Measurements from ENCODE around the gene FGB.
"Not testable (repeated sequence)": the region's sequence is repeated elsewhere in the genome, so short reads cannot be mapped to it uniquely, and the experiment has no call there.

The FGB gene

DNA sequence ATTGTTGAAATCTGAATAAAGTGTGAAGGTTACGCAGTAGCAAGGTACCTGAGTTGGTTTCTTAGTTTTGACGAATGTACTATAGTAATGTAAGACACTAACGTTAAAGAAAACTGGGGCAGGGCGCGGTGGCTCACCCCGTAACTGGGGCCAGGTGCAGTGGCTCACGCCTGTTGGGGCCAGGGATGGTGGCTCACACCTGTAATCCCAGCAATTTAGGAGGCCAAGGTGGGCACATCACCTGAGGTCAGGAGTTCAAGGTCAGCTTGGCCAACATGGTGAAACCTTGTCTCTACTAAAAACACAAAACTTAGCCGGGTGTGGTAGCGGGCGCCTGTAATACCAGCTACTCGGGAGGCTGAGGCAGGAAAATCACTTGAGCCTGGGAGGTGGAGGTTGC lies 34.5 kb downstream of the FGB start:
- not testable (repeated sequence) for DNase-seq (ENCODE audit: low spot score)

DNA sequence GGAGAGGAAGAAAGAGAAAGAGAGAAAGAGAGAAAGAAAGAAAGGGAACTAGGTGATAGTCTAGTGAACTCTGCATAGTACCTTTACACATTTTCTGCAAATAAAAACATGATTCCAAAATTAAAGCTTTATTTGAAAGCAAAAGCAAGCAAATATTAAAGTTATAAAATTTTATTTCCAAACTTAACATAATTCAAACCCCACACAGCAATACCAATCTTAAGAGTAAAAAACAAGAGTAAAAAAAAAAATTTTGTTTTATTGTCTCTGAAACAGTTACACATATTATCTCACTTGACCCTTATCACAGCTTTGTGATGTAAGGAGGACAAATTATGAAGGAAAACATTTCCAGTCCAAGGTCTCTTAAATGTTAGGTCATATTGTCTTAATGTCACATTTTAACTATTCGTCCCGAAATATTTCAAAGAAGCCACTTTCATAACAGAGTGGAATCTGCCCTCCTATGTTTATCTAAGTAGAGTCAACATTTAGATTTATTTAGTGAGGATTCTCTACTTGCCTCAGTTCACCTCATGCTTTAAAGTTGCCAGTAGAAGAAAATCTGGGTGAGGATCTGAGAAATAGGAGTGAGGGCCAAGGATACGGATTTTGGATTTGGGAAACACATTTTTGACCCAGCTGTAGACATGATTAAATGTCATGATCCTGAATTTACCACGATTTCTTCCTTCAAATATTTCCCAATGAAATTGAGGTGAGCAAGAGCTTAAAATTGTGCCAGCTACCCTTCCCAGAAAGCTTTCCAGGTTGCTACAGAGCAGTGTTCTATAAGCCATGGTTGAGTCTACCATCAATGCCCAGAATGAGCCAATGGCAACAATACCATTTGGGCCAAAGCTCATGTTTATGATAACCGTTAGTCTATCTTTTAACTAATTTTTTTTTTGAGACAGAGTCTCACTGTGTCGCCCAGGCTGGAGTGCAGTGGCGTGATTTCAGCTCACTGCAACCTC lies 35.3 kb downstream of the FGB start:
- DNase-seq (ENCODE audit: low spot score), result no peak

GRCh38 chr4:154602404-154603020 lies 39.7 kb downstream of the FGB start:
- no peak for DNase-seq (ENCODE audit: low spot score)

DNA sequence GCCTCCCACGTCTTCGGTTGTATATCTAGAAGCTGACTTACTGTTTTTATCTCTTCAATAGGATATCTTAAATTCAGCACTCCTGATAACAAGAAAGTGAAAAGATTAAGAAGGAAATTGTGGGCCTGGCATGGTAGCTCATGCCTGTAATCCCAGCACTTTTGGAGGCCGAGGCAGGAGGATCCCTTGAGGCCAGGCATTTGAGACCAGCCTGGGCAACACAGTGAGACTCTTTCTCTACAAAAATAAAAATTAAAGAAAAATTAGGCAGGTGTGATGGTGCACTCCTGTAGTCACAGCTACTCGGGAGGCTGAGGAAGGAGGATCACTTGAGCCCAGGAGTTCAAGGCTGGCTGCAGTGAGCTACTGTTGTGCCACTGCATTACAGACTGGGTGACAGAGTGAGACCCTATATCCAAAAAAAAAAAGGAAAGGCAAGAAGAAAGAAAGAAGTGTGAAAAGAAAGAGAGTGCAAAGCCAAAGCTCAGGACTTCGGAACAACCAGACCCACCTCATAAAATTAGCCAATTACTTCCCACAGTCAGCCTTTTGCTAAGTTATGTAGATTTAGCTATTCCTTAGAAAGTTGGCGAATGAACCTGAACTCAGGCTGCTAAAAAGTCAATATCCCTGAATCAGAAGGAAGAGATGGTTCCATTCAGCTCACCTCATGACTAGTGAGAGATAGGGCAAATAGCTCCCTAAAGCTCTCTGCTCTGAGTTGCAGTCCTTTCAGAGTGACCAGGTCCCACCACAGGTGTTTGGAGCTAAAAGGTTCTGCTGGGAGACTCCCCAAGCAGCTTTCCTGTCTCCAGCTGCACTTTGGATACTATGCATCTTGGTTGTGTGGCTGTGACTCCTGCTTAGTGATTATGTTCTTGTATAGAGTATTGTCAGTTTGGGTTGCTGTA lies 40.5 kb downstream of the FGB start:
- no peak for DNase-seq (ENCODE audit: low spot score)

DNA sequence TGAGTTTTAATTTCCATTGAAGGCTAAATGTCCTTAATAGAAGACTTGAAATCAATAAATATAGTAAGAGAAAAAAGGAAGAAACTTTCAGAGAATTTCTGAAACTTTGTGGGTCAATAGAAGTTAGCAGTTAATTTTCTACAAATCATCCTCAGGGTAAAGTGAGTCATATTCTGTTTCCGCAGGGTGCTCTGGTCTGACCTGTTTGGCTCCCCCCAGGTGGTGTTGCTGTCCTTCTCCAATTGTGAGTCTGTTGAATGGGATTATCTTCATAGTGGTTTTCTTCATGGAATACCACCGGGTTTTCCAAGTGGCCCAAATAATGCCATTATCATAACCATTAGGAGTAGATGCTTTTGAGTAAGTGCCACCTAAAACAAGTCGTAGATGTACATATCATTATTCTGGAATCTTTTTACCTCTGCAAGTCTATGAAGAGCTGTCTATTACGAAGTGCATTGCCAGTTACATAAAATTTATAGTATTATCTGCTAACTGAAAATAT lies 41.9 kb downstream of the FGB start:
- no peak for DNase-seq (ENCODE audit: low spot score)

GRCh38 chr4:154606728-154607723 lies 44.2 kb downstream of the FGB start:
- no peak for DNase-seq (ENCODE audit: low spot score)

GRCh38 chr4:154608361-154609252 lies 45.8 kb downstream of the FGB start:
- DNase-seq (ENCODE audit: low spot score), result no peak

DNA sequence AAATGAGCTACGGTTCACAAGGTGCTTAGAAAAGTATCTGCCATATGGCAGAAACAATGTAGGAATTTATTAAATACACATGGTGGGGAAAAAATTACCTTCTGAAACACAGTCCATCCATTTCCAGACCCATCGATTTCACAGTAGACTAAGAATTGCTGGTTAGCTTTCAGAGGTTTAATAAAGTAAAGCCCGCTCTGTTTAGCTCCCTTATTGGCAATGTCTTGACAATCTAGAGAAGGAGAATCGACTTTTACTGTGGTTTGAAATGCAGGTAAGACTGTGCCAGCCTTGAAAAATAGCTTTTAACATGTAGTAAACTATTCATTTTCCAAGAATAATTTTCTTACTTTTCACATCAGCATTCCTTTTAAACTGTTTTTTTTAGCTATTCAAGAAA lies 46.7 kb downstream of the FGB start:
- no peak for DNase-seq (ENCODE audit: low spot score)

- no peak for DNase-seq (ENCODE audit: low spot score)
Observed at GRCh38 chr4:154610582-154610981, 47.8 kb downstream of the FGB start.

DNA sequence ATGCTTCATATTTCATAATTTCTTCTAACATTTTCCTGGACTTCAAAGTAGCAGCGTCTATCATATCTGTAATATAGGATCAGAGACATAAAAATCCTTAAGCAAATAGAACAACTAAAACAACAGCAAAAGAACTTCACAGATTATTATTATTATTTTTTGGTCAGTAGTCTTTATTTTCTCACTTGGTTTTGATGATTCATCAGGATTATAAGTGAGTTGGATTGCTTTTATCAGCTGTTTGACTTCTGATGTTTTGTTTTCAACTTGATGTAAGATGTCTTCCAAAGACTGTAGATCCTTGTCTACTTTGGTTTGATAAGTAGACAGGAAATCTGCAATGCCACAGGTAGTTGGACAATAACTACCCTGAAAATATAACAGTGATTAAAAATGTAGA lies 49.0 kb downstream of the FGB start:
- no peak for DNase-seq (ENCODE audit: low spot score)

DNA sequence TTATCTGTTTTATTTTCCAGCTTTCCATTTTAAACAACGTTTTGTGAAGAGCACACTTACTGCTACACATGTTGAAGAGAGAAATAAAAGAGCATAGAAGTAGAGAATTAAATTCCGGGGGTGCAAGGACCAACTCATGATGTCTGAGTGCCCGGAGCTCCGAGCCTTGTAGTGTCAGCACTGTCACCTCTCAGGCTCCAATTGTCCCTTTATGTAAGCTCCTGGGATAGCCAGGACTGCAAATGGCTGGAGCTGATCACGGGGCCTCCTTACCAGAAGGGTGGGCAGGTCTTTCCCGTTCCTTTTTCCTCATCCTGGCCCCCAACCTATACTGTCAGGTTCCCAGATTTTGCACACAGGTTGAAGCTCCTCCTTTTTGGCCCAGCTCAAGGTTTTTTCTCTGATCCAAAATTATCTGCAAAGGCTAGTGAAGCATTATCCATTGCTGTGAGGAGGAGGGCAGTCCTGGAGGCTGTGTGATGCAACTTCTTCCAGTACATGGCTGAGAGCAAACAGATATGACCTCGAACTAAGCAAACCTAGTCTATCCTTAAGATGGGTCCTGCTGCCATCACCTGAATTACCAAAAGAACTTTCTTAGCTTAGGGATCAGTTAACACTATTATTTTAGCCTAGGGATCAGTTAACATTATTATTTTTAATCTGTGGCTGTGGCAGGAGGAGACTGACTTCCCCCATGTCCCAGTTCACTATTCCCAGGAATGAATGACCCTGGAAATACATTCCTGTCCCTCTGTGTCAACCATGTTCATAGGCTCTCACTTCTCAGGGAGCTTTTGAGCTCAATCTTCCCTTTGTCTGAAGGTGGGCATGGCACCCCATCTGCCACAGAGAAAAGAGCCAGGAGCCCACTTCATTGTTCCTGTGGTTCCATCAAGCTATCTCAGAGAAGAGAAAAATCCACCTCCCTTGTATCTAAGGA lies 49.9 kb downstream of the FGB start, which contains the start of gene FGG:
FGG (minus strand) TSS at position 185 of the 943 bp plus-strand sequence; CDS start at position 138, 47 bp downstream.
- DNase-seq (ENCODE audit: low spot score), result peak; percentile 27

- no peak for DNase-seq (ENCODE audit: low spot score)
Observed at GRCh38 chr4:154614306-154614705, 51.5 kb downstream of the FGB start.

DNA sequence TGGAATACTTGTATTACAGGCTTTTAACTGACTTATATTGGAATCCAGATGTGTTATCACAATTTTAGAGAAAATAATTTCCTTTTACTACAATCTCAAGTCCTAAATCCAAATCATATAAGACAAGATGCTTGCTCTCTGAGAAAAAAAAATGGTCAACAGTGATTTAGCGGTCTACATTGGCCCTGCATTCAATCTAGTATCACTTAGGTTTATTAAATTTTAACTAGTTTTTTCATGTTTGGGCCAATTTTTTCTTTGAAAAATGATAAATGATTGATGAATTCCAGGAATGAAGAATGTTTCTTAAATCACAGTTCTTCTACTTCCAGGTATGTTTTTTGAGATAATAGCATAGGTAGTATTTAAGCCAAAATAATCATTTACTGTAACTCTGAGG lies 52.4 kb downstream of the FGB start:
- no peak for DNase-seq (ENCODE audit: low spot score)

- no peak for DNase-seq (ENCODE audit: low spot score)
Observed at GRCh38 chr4:154616287-154616686, 53.5 kb downstream of the FGB start.

DNA sequence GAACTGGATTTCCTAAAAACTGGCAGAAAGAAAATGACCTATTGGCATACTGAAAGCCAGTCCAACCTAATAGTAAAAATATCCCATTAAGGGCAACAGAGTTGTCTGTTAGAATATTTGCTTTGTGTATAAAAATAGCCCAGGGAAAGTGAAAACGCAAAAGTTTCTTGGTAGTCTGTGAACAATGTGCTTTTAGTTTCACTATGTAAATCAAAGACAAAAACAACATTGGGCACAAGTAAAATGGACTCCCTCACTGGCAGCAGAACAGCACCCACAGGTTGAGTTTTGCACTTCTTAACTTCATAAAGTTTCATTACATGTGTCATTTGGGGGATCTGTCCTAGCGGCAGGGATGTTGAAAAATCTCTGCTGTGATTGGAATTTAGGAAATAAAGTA lies 53.9 kb downstream of the FGB start:
- no peak for DNase-seq (ENCODE audit: low spot score)

DNA sequence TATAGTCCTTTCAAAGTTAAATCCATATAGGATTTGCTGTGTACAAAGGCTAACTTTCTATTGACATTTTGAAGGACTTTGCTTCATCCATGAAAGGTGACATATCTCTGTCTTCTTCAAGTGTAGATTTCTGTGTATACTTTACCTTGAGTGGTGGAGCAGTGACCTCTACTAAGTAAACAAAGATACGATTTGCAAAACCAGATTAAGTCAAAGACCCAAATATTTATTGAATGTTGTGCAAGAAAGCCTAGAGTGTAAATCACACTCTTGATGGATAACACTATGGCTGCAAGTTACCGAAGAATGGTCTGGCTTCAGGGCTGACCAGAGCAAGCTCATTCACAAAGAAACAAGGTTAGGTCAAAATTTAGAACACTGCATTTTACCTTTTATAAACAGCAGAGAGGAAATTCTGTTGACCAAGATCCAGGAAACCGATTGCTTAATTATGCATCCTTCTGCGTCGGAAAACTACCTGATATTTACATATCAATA lies 55.1 kb downstream of the FGB start:
- peak; percentile 10 for DNase-seq (ENCODE audit: low spot score)

- DNase-seq (ENCODE audit: low spot score), result peak; percentile 18
Observed at GRCh38 chr4:154618708-154619315, 56.0 kb downstream of the FGB start.

DNA sequence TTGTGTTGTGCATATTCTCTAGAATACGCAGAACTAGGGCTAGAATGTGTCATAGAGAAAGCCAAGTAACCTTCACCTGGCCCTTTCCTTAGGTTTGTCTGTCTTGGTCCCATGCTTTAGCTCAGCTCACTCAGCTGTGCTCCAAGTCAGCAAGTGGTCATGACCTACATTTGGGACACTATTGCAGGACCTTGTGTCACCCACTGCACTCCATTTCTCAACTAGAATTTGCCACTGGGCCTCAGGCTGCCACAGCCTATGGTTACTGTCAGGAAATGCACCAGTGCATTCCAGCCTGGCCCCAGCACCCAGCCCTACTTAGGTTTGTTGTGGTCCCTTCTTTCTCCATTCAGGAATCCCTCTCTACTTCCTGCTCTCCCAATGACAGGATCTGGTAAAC lies 57.3 kb downstream of the FGB start:
- DNase-seq (ENCODE audit: low spot score), result no peak
